A549 (cell line): ENCODE measurements around the gene GRID1.

ENCODE experiments used
- CTCF ChIP-seq: fragments of >200 bp; sonication (Bioruptor Twin); formaldehyde crosslinking; IDR thresholded peaks from 3 replicates; pipeline ENCODE4 v1.5.1; 2016
- EP300 ChIP-seq, 2 experiments: fragments of >200 bp; sonication (Bioruptor Twin); formaldehyde crosslinking; IDR thresholded peaks; 2 replicates in 1 of 2; 3 replicates in 1 of 2; pipeline ENCODE4 v1.6.1; 2016 to 2017
- FOSL2 ChIP-seq, 2 experiments: fragments of 450-650 bp in 1 of 2; fragments of >200 bp in 1 of 2; sonication (Bioruptor Twin) in 1 of 2; formaldehyde crosslinking; IDR thresholded peaks; 2 replicates each; pipeline versions ENCODE4 v1.5.0 to v1.6.1; 2016 to 2020; ENCODE audit warnings: mild to moderate bottlenecking in 1 of 2, moderate library complexity in 1 of 2
- HEYL ChIP-seq: fragments of 250-450 bp; sonication (Bioruptor Pico); IDR thresholded peaks from 2 replicates; pipeline ENCODE4 v1.8.0; 2021; ENCODE audit warnings: mild to moderate bottlenecking, moderate library complexity
- MAFK ChIP-seq: fragments of 450-650 bp; IDR thresholded peaks from 2 replicates; pipeline ENCODE4 v1.6.1; 2014; ENCODE audit not compliant: partially characterized antibody
- PBX3 ChIP-seq: IDR thresholded peaks from 2 replicates; pipeline ENCODE4 v1.6.1; 2012
- RCOR1 ChIP-seq: fragments of 150-350 bp; IDR thresholded peaks from 2 replicates; pipeline ENCODE4 v1.6.1; 2014; ENCODE audit warnings: antibody characterized with exemption, low read length, low read depth
- RFX5 ChIP-seq: fragments of 450-650 bp; IDR thresholded peaks from 2 replicates; pipeline ENCODE4 v1.7.1; 2014; ENCODE audit warnings: antibody characterized with exemption, mild to moderate bottlenecking, moderate library complexity
- TF ChIP-seq, protein P1 (sequence below): fragments of 450-650 bp; IDR thresholded peaks from 2 replicates; pipeline ENCODE4 v1.6.1; 2014; ENCODE audit warnings: antibody characterized with exemption
- TF ChIP-seq, protein P2 (sequence below): fragments of 150-350 bp; IDR thresholded peaks from 2 replicates; pipeline ENCODE4 v1.6.1; 2014; ENCODE audit warnings: low read depth, mild to moderate bottlenecking, low read length

- TF ChIP-seq CTCF (no peak), EP300 (IDR thresholded peaks at IDR 0.05) (no peak), PBX3 (no peak), RCOR1 (no peak), HEYL (CRISPR knock-in tag) (no peak), RFX5 (no peak), MAFK (no peak), FOSL2 (IDR thresholded peaks at IDR 0.05) (no peak), FOSL2 (CRISPR knock-in tag; IDR thresholded peaks at IDR 0.05) (no peak)
- TF ChIP-seq, protein P1, sequence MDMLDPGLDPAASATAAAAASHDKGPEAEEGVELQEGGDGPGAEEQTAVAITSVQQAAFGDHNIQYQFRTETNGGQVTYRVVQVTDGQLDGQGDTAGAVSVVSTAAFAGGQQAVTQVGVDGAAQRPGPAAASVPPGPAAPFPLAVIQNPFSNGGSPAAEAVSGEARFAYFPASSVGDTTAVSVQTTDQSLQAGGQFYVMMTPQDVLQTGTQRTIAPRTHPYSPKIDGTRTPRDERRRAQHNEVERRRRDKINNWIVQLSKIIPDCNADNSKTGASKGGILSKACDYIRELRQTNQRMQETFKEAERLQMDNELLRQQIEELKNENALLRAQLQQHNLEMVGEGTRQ: no peak
- TF ChIP-seq, protein P2, sequence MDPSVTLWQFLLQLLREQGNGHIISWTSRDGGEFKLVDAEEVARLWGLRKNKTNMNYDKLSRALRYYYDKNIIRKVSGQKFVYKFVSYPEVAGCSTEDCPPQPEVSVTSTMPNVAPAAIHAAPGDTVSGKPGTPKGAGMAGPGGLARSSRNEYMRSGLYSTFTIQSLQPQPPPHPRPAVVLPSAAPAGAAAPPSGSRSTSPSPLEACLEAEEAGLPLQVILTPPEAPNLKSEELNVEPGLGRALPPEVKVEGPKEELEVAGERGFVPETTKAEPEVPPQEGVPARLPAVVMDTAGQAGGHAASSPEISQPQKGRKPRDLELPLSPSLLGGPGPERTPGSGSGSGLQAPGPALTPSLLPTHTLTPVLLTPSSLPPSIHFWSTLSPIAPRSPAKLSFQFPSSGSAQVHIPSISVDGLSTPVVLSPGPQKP: no peak
Observed at GRCh38 chr10:86254081-86254480, 112.5 kb downstream of the GRID1 start.
